Measurements from ENCODE around the gene ZMYM2. TPM values are rescaled to one million over a fixed set of nuclear protein-coding genes. Genes with fewer than 3 reads are reported as not detected.

Gene ZMYM2
- total and polyA plus RNA-seq, 7 donors, result 6.7 to 42.8 (median 25.4) TPM

GRCh38 chr13:19950374-19950773 lies 8.2 kb upstream of the ZMYM2 start:
- intact Hi-C loops (cut with DNase I), result loop anchor here in 1 of 2 donors (10.0 kb wide), 1 partner anchor 166 kb away; the partner anchor contains the start of gene PSPC1
- DNase-seq, result no peak
- no peaks in the 10 kb centered on the region for H3K9me3 ChIP-seq
- H3K4me3 ChIP-seq, result no peak overlapping the region
- H3K36me3 ChIP-seq (ENCODE audit: insufficient read depth in 1 of 2, low read depth in 1 of 2), result no peaks in the 10 kb centered on the region
- no peaks in the 10 kb centered on the region for H3K27me3 ChIP-seq (ENCODE audit: insufficient read depth in 3 of 3, low read length in 2 of 3)
- 54 to 62% (median 55%) methylated on average over 7 of the region's 7 CpGs for WGBS, 3 donors
- no peak for TF ChIP-seq CTCF (IDR thresholded peaks at IDR 0.05)
- ATAC-seq, result no peak
- H3K27ac ChIP-seq, result no peak overlapping the region
- H3K4me1 ChIP-seq, result no peaks in the 10 kb centered on the region

- no peak for ATAC-seq
- DNase-seq, result no peak
- no peak for TF ChIP-seq CTCF (IDR thresholded peaks at IDR 0.05)
- no peak overlapping the region for H3K4me3 ChIP-seq
- H3K36me3 ChIP-seq (ENCODE audit: insufficient read depth in 1 of 2, low read depth in 1 of 2), result no peaks in the 10 kb centered on the region
- no peaks in the 10 kb centered on the region for H3K9me3 ChIP-seq
- intact Hi-C loops (cut with DNase I), result loop anchor here in 1 of 2 donors (10.0 kb wide), 1 partner anchor 168 kb away; the partner anchor contains the start of gene PSPC1
- no peaks in the 10 kb centered on the region for H3K27me3 ChIP-seq (ENCODE audit: insufficient read depth in 3 of 3, low read length in 2 of 3)
- H3K27ac ChIP-seq, result no peak overlapping the region
- no peaks in the 10 kb centered on the region for H3K4me1 ChIP-seq
Measured at GRCh38 chr13:19952850-19953249, 5.7 kb upstream of the ZMYM2 start.

- Histone ChIP-seq H3K9me3 (no peaks in the 10 kb centered on the region), H3K4me3 (no peak overlapping the region), H3K4me1 (peaks cover 14% of the 10 kb centered on the region), H3K36me3 (ENCODE audit: insufficient read depth in 1 of 2, low read depth in 1 of 2) (peaks cover 0 to 8% of the 10 kb centered on the region in 2 donors), H3K27me3 (ENCODE audit: insufficient read depth in 3 of 3, low read length in 2 of 3) (no peaks in the 10 kb centered on the region), H3K27ac (no peak overlapping the region)
- intact Hi-C loops (cut with DNase I), result loop anchor here (5.0 to 10.0 kb wide), 2 partner anchors 94 to 171 kb away; partner anchors contain the start of genes ZMYM5 (in 2 of the 2) and PSPC1 (in 1 of the 2)
- TF ChIP-seq CTCF (IDR thresholded peaks at IDR 0.05), result no peak
- DNase-seq, result no peak
- 83 to 93% (median 91%) methylated on average over 4 of the region's 4 CpGs for WGBS, 3 donors
- no peak for ATAC-seq
Measured at GRCh38 chr13:19955873-19956559, 2.5 kb upstream of the ZMYM2 start.

GRCh38 chr13:19957320-19958154 lies 990 bp upstream of the ZMYM2 start:
- ATAC-seq, result peak in 2 of 4 donors; percentile 12 to 16

More at GRCh38 chr13:19957320-19958154, 990 bp upstream of the ZMYM2 start:
- Histone ChIP-seq H3K4me1 (peaks cover 28% of the 10 kb centered on the region), H3K36me3 (ENCODE audit: insufficient read depth in 1 of 2, low read depth in 1 of 2) (peaks cover 0 to 17% of the 10 kb centered on the region in 2 donors), H3K27ac (peak overlapping the region; percentile 90), H3K4me3 (peak overlapping the region; percentile 92), H3K9me3 (no peaks in the 10 kb centered on the region), H3K27me3 (ENCODE audit: insufficient read depth in 3 of 3, low read length in 2 of 3) (no peaks in the 10 kb centered on the region)
- WGBS, 3 donors, result 2 to 4% (median 3%) methylated on average over 53 to 65 of the region's 65 CpGs
- TF ChIP-seq CTCF (IDR thresholded peaks at IDR 0.05), result peak; percentile 65
- peak; percentile 67 to 82 for DNase-seq
- intact Hi-C loops (cut with DNase I), result loop anchor here (5.0 to 10.0 kb wide), 2 partner anchors 95 to 173 kb away; partner anchors contain the start of genes ZMYM5 (in 2 of the 2) and PSPC1 (in 1 of the 2)

All from psoas muscle (tissue), 8 donors.